ENCODE data around the gene CCDC154.

DNA sequence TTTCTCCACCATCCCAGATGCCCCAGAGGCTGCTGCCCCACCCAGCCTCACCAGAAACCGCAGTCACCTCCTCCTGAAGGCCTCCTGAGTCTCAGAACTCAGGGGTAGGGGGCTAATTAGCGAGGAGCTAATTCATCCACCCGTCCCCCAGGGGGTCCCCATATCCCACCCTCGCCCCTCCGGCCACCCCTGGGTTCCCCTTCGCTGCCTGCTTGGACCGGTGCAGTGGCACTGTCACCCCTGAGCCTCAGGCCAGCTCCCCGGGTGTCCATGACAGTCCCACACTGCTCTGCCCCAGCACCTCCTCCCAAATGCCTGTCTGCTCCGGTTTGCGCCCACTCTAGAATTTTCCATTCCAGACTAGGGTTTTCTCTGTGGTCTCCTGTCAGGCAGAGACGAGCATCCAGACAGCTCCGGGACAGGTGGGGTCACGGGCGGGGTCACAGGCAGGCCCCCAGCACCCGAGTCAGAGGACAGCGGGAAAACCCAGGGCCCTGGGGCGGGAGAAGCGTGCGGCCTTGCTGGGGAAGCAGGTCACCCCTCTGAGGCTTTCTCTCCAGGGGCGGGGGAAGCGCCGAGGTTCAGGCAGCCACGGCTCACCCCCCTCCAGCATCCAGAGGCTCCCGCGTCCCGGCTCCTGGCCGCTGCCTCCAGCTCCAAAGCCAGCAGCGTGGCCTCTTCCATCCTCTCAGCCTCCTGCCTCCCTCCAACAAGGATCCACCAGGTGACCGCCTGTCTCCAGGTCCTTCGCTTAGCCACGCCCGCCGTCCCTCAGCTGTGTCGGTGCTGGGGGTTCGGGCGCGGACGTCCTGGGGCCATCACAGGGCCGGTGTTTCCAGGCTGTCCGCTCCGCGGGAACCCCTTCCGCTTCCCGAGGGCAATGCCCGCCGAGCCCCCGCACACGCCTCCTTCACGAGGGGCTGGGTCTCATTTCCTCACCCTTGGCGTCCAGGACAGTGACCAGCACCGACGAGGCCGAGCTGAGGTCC, 16.6 kb downstream of the CCDC154 start:
- TF ChIP-seq, protein P1, sequence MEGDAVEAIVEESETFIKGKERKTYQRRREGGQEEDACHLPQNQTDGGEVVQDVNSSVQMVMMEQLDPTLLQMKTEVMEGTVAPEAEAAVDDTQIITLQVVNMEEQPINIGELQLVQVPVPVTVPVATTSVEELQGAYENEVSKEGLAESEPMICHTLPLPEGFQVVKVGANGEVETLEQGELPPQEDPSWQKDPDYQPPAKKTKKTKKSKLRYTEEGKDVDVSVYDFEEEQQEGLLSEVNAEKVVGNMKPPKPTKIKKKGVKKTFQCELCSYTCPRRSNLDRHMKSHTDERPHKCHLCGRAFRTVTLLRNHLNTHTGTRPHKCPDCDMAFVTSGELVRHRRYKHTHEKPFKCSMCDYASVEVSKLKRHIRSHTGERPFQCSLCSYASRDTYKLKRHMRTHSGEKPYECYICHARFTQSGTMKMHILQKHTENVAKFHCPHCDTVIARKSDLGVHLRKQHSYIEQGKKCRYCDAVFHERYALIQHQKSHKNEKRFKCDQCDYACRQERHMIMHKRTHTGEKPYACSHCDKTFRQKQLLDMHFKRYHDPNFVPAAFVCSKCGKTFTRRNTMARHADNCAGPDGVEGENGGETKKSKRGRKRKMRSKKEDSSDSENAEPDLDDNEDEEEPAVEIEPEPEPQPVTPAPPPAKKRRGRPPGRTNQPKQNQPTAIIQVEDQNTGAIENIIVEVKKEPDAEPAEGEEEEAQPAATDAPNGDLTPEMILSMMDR (IDR thresholded peaks at IDR 0.05; ENCODE audit: extremely low read depth in 1 of 2, insufficient read depth in 1 of 2, low read depth in 1 of 2, low read length in 2 of 2): no peak
- no peak for TF ChIP-seq POLR2A (IDR thresholded peaks at IDR 0.05; ENCODE audit: low read depth, low read length)
- TF ChIP-seq EZH2 (IDR thresholded peaks at IDR 0.05; ENCODE audit: borderline replicate concordance, low read depth, low read length, severe bottlenecking): no peak
- TF ChIP-seq GATA2 (IDR thresholded peaks at IDR 0.05; ENCODE audit: insufficient read depth, insufficient read length, low read depth, low read length): no peak
- TF ChIP-seq, protein P2, sequence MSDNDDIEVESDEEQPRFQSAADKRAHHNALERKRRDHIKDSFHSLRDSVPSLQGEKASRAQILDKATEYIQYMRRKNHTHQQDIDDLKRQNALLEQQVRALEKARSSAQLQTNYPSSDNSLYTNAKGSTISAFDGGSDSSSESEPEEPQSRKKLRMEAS (IDR thresholded peaks at IDR 0.05; ENCODE audit: insufficient read depth, insufficient read length): no peak
- TF ChIP-seq MYC (IDR thresholded peaks at IDR 0.05; ENCODE audit: low read depth, low read length): no peak

All from endothelial cell of umbilical vein (primary cell).